ENCODE results near the gene ZNF330. TPM values are rescaled to one million over a fixed set of nuclear protein-coding genes. Genes with fewer than 3 reads are reported as not detected.
"Not testable (repeated sequence)": the region's sequence is repeated elsewhere in the genome, so short reads cannot be mapped to it uniquely, and the experiment has no call there.

ZNF330 gene
- polyA plus RNA-seq, 1 experiment, result 47.4 TPM

DNA sequence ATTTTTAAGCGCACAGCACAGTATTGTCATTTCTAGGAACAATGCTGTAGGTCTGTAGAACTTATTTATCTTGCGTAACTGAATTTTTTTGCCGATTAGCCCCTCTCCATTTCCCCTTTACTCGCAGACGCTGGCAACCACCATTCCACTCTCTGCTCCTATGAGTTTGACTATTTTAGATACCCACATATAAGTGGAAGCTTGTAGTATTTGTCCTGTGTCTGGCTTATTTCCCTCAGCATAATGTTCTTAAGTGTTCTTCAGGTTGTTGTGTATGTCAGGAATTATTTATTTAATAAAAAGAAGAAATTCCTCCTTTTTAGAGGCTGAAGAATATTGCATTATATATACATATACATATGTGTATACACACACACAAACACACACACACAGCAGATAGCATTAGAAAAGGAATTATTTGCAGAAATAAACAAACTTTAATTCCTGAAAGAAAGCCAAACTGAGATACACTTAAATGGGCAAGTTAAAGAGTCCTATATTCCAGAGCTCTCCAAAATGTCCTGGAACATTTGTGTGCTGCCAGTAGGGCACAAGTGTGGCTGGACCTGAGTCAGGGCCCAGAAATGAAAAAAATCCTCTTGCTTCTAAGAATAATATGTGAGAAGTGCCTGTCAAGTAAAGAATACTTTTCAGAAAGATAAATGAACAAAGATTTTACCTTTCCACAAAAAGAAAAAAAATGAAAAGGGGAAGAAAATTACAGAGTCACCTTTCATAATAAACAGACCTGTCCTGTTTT lies 4.5 kb upstream of the ZNF330 start:
- ChIA-PET POLR2A (no interaction called here), CTCF (no interaction called here)
- Histone ChIP-seq H3K27me3 (ENCODE audit: control insufficient read depth, insufficient read depth, low read length) (no peaks in the 10 kb centered on the region), H3K4me3 (ENCODE audit: low read depth, low read length) (no peak overlapping the region), H3K27ac (ENCODE audit: low read depth, low read length) (no peak overlapping the region), H3K9me3 (ENCODE audit: control insufficient read depth, insufficient read depth, low read length) (peaks cover 10% of the 10 kb centered on the region; the same call in 1 of the 2 replicates)
- TF ChIP-seq, protein P1, sequence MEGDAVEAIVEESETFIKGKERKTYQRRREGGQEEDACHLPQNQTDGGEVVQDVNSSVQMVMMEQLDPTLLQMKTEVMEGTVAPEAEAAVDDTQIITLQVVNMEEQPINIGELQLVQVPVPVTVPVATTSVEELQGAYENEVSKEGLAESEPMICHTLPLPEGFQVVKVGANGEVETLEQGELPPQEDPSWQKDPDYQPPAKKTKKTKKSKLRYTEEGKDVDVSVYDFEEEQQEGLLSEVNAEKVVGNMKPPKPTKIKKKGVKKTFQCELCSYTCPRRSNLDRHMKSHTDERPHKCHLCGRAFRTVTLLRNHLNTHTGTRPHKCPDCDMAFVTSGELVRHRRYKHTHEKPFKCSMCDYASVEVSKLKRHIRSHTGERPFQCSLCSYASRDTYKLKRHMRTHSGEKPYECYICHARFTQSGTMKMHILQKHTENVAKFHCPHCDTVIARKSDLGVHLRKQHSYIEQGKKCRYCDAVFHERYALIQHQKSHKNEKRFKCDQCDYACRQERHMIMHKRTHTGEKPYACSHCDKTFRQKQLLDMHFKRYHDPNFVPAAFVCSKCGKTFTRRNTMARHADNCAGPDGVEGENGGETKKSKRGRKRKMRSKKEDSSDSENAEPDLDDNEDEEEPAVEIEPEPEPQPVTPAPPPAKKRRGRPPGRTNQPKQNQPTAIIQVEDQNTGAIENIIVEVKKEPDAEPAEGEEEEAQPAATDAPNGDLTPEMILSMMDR (IDR thresholded peaks at IDR 0.05; ENCODE audit: low read depth, low read length), result no peak
- no peak for DNase-seq (ENCODE audit: low read depth, low spot score)

DNA sequence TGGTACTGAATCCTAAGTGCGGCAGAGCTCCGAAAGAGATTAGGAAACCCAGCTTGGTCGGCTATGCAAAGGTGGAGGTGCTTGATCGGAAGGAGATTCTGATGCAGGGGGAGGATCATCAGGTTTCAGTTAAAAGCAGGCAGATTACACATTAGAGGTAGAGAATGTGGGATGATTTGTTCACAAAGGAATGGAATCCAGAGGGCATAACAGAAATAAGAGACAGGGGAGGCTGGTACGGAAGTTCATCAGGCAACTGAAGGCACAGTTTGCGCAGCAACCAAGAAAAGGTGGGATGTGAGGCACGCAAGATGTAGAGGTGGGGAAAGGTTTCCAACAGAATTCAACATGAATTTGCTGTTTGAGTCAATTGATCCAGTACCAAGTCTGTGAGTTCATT lies 424 bp upstream of the ZNF330 start:
- Histone ChIP-seq H3K27ac (ENCODE audit: low read depth, low read length) (no peak overlapping the region), H3K27me3 (ENCODE audit: control insufficient read depth, insufficient read depth, low read length) (no peaks in the 10 kb centered on the region), H3K4me3 (ENCODE audit: low read depth, low read length) (peak overlapping the region; percentile 21; the same call in 1 of the 2 replicates), H3K9me3 (ENCODE audit: control insufficient read depth, insufficient read depth, low read length) (peaks cover 4% of the 10 kb centered on the region; the same call in 1 of the 2 replicates)
- DNase-seq (ENCODE audit: low read depth, low spot score), result no peak
- ChIA-PET CTCF (no interaction called here), POLR2A (no interaction called here)
- TF ChIP-seq, protein P1 (IDR thresholded peaks at IDR 0.05; ENCODE audit: low read depth, low read length), result no peak

DNA sequence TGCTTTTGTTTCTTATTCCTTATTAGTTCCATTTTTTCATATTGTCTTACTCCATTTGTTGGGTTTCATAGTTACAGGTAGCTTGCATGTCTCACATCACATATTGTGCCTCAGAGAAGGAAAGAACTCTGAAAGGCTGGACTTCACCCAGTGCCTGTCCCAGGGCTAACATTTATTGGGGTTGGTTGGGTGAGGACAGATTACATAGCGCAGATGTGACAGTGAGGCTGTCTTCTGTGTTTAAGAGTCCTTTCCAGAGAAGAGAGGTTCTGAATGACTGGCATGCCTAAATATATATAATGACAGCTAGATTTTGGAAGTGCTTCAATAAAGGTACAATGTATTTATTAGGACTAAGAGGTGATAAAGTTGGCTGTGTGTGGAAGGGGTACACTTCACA lies 2.7 kb downstream of the ZNF330 start:
- TF ChIP-seq, protein P1 (IDR thresholded peaks at IDR 0.05; ENCODE audit: low read depth, low read length), result no peak
- DNase-seq (ENCODE audit: low read depth, low spot score), result no peak
- peaks cover 4% of the 10 kb centered on the region; the same call in 1 of the 2 replicates for H3K9me3 ChIP-seq (ENCODE audit: control insufficient read depth, insufficient read depth, low read length)
- H3K4me3 ChIP-seq (ENCODE audit: low read depth, low read length), result no peak overlapping the region
- no peaks in the 10 kb centered on the region for H3K27me3 ChIP-seq (ENCODE audit: control insufficient read depth, insufficient read depth, low read length)
- POLR2A ChIA-PET, result no interaction called here
- H3K27ac ChIP-seq (ENCODE audit: low read depth, low read length), result no peak overlapping the region
- CTCF ChIA-PET, result interaction anchor here (0.6 kb wide), 2 partner anchors 114 to 1130 kb away, joined by 3 read pairs; no protein-coding TSS in a partner anchor

DNA sequence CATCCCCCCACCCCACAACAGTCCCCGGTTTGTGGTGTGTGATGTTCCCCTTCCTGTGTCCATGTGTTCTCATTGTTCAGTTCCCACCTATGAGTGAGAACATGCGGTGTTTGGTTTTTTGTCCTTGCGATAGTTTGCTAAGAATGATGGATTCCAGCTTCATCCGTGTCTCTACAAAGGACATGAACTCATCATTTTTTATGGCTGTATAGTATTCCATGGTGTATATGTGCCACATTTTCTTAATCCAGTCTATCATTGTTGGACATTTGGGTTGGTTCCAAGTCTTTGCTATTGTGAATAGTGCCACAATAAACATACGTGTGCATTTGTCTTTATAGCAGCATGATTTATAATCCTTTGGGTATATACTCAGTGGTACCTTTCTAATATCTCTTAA lies 6.6 kb downstream of the ZNF330 start:
- DNase-seq (ENCODE audit: low read depth, low spot score); H3K27ac ChIP-seq (ENCODE audit: low read depth, low read length); H3K9me3 ChIP-seq (ENCODE audit: control insufficient read depth, insufficient read depth, low read length); H3K4me3 ChIP-seq (ENCODE audit: low read depth, low read length); CTCF ChIA-PET; H3K27me3 ChIP-seq (ENCODE audit: control insufficient read depth, insufficient read depth, low read length); POLR2A ChIA-PET: not testable (repeated sequence)

DNA sequence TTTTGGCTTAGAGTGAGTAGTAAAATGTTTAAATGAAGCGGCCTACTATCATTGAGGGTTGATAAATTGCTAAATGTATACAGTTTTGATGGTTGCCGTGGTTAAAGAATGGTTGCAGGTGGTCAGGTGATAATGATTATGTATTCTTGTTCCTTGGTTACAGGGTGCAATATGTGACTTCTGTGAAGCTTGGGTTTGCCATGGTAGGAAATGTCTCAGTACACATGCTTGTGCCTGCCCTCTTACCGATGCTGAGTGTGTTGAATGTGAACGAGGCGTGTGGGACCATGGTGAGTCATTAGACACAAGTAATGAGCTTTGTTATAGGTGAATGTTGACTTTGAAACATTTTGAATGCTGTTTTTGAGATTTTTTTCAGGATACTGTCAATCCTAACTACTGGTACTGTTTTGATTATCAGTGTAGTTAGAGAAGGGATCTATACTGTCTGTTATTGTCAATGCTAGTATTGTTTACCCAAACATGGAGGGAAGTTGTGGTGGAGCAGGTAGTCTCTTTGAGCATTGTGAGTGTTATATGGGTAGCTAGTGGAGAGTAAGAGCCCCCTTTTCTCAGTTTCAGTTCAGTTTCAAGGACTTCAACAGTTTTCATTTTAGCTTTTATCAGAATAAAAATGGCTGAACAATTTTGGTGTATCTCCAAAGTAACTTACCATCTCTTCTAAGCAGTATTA lies 8.9 kb downstream of the ZNF330 start:
- Histone ChIP-seq H3K9me3 (ENCODE audit: control insufficient read depth, insufficient read depth, low read length) (no peaks in the 10 kb centered on the region), H3K27me3 (ENCODE audit: control insufficient read depth, insufficient read depth, low read length) (no peaks in the 10 kb centered on the region), H3K4me3 (ENCODE audit: low read depth, low read length) (no peak overlapping the region), H3K27ac (ENCODE audit: low read depth, low read length) (no peak overlapping the region)
- TF ChIP-seq, protein P1 (IDR thresholded peaks at IDR 0.05; ENCODE audit: low read depth, low read length), result no peak
- POLR2A ChIA-PET, result no interaction called here
- no peak for DNase-seq (ENCODE audit: low read depth, low spot score)
- CTCF ChIA-PET, result no interaction called here
